CD4-positive, alpha-beta memory T cell (primary cell): ENCODE data around the gene PCF11. TPM values are rescaled to one million over a fixed set of nuclear protein-coding genes. Genes with fewer than 3 reads are reported as not detected.

Experiments used
- CTCF ChIA-PET: fragments of 350-600 bp; sonication (Branson Sonifier 250); formaldehyde crosslinking; loops from one replicate; lab custom pipeline; 2021; ENCODE audit warnings: inconsistent platforms; ENCODE audit not compliant: partially characterized antibody; lab: Charles Lee
- POLR2A ChIA-PET: fragments of 350-600 bp; sonication (Branson Sonifier 250); formaldehyde crosslinking; loops from one replicate; lab custom pipeline; 2021; ENCODE audit not compliant: partially characterized antibody; lab: Charles Lee
- DNase-seq, 5 donors: peaks; one replicate each; pipeline versions ENCODE4 v3.0.0 to v3.0.0-alpha.2; 2020 to 2022; ENCODE audit warnings: mixed read lengths in 1 of 5
- H3K27ac ChIP-seq: one replicate; pipeline ENCODE4 v1.7.0; 2013; ENCODE audit warnings: low read depth, low read length
- H3K27me3 ChIP-seq: 2 replicates; pipeline ENCODE4 v1.7.0; 2013; ENCODE audit warnings: mild to moderate bottlenecking, low read length, moderate library complexity; ENCODE audit not compliant: insufficient read depth
- H3K36me3 ChIP-seq: 2 replicates; pipeline ENCODE4 v1.7.0; 2013; ENCODE audit warnings: mild to moderate bottlenecking, low read length, moderate library complexity; ENCODE audit not compliant: insufficient read depth
- H3K4me1 ChIP-seq: 2 replicates; pipeline ENCODE4 v1.7.0; 2013; ENCODE audit warnings: mild to moderate bottlenecking, low read length, moderate library complexity; ENCODE audit not compliant: insufficient read depth
- H3K4me3 ChIP-seq, 2 donors: one replicate each; pipeline ENCODE4 v1.7.0; 2013; ENCODE audit warnings: low read length in 2 of 2, mild to moderate bottlenecking in 1 of 2
- H3K9me3 ChIP-seq, 2 donors: one replicate each; pipeline ENCODE4 v1.7.0; 2013; ENCODE audit warnings: low read length in 2 of 2, control low read depth in 1 of 2; ENCODE audit not compliant: control insufficient read depth in 1 of 2
- H3K27ac Mint-ChIP-seq, 7 donors: one replicate each; pipeline ENCODE4 v1.8.0; 2020 to 2021; ENCODE audit warnings: mixed read lengths in 7 of 7, mild to moderate bottlenecking in 6 of 7, inconsistent platforms in 3 of 7, moderate library complexity in 3 of 7
- H3K27me3 Mint-ChIP-seq, 2 donors: one replicate each; pipeline ENCODE4 v1.8.0; 2020 to 2021; ENCODE audit warnings: mixed read lengths in 2 of 2
- H3K36me3 Mint-ChIP-seq, 2 donors: one replicate each; pipeline ENCODE4 v1.8.0; 2020 to 2021; ENCODE audit warnings: mixed read lengths in 2 of 2, inconsistent platforms in 1 of 2, mild to moderate bottlenecking in 1 of 2
- H3K4me1 Mint-ChIP-seq, 4 donors: one replicate each; pipeline ENCODE4 v1.8.0; 2020 to 2021; ENCODE audit warnings: mixed read lengths in 4 of 4, mild to moderate bottlenecking in 1 of 4
- H3K4me3 Mint-ChIP-seq, 8 donors: one replicate each; pipeline ENCODE4 v1.8.0; 2020 to 2021; ENCODE audit warnings: mixed read lengths in 8 of 8, mild to moderate bottlenecking in 7 of 8, moderate library complexity in 6 of 8, inconsistent platforms in 3 of 8
- H3K9me3 Mint-ChIP-seq, 8 donors: one replicate each; pipeline ENCODE4 v1.8.0; 2020 to 2021; ENCODE audit warnings: mixed read lengths in 8 of 8, mild to moderate bottlenecking in 5 of 8, inconsistent platforms in 3 of 8, moderate library complexity in 1 of 8
- intact Hi-C: fragments of 100-400 bp; cut with micrococcal nuclease; formaldehyde crosslinking; loops from one replicate; pipeline ENCODE4 v1.15.1; 2023
- polyA plus RNA-seq, 2 donors: library from polyadenylated mRNA; unstranded; fragments of 300-500 nt; fragmentation: Illumina TruSeq; gene quantifications; one replicate each; pipeline ENCODE4 v1.2.3, GENCODE V29; 2021
- total RNA-seq, 2 experiments: library from RNA; stranded (reverse); gene quantifications; one replicate each; pipeline ENCODE4 v1.2.3, GENCODE V29; 2021

The PCF11 gene, protein sequence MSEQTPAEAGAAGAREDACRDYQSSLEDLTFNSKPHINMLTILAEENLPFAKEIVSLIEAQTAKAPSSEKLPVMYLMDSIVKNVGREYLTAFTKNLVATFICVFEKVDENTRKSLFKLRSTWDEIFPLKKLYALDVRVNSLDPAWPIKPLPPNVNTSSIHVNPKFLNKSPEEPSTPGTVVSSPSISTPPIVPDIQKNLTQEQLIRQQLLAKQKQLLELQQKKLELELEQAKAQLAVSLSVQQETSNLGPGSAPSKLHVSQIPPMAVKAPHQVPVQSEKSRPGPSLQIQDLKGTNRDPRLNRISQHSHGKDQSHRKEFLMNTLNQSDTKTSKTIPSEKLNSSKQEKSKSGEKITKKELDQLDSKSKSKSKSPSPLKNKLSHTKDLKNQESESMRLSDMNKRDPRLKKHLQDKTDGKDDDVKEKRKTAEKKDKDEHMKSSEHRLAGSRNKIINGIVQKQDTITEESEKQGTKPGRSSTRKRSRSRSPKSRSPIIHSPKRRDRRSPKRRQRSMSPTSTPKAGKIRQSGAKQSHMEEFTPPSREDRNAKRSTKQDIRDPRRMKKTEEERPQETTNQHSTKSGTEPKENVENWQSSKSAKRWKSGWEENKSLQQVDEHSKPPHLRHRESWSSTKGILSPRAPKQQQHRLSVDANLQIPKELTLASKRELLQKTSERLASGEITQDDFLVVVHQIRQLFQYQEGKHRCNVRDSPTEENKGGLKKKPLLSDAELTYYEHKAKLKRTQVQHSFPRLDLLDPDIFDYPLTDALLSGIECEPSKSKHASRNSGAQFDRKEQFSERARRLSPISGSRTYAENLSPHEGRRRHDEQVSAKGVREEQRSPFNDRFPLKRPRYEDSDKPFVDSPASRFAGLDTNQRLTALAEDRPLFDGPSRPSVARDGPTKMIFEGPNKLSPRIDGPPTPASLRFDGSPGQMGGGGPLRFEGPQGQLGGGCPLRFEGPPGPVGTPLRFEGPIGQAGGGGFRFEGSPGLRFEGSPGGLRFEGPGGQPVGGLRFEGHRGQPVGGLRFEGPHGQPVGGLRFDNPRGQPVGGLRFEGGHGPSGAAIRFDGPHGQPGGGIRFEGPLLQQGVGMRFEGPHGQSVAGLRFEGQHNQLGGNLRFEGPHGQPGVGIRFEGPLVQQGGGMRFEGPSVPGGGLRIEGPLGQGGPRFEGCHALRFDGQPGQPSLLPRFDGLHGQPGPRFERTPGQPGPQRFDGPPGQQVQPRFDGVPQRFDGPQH (N-terminal part only)
- total RNA-seq (100 to 1,000 TPM; 161 to 165 TPM), polyA plus RNA-seq (10 to 100 TPM; 11.6 to 41.9 TPM)

DNA sequence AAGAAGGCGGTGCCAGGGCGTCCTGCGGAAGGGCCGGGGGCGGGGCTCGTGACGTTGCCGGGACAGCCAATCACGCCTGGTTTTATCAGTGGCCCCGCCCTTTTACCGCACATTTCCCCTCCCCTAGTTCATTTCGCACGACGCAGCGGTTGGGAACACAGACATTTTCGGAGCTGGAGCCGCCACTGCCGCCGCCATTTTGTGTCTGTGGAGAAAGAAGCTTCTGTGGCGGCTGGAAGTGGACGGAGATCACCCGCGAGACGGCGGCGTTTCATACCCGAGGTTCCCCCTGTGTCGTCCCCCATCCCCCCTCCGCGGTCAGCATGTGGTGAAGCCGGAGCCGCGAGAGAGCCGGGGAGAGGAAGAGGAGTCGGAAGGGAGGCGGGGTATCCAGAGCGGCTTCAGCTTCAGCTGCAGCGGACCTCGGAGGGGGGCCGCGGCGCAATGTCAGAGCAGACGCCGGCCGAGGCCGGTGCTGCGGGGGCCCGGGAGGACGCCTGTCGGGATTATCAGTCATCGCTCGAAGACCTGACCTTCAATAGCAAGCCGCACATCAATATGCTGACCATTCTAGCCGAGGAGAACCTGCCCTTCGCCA is at the start of gene PCF11:
TSS of gene PCF11 (plus strand) at position 136 of the 598 bp plus-strand sequence. CDS start at position 445, 309 bp downstream.
- Histone ChIP-seq H3K27me3 (no peaks in the 10 kb centered on the region), H3K4me3 (peak within 1 kb of the TSS; percentile 94 to 100), H3K4me1 (peaks cover 30% of the 10 kb centered on the region), H3K27ac (peak within 1 kb of the TSS; percentile 98), H3K9me3 (no peaks in the 10 kb centered on the region), H3K36me3 (peaks cover 12% of the 10 kb centered on the region)
- Mint-ChIP-seq H3K4me3 (peak within 1 kb of the TSS; percentile 99 to 100 (median 100)), H3K27ac (peak within 1 kb of the TSS; percentile 99 to 100 (median 100)), H3K4me1 (peaks cover 24 to 52% (median 35%) of the 10 kb centered on the region in 4 donors), H3K27me3 (no peaks in the 10 kb centered on the region), H3K9me3 (peaks cover 0 to 3% (median 0%) of the 10 kb centered on the region in 8 donors), H3K36me3 (peaks cover 17 to 55% of the 10 kb centered on the region in 2 donors)
- ChIA-PET CTCF (interaction anchor here (0.9 to 3.2 kb wide), 13 partner anchors 9 to 256 kb away, joined by 3 to 18 read pairs (median 3); partner anchors contain the start of genes CCDC90B, DDIAS, PRCP and RAB30), POLR2A (interaction anchor here (0.8 to 7.1 kb wide), 42 partner anchors 8 to 290 kb away, joined by 3 to 188 read pairs (median 10); partner anchors contain the start of genes ANKRD42, CCDC90B, DDIAS and PRCP)
- DNase-seq: no peak
- intact Hi-C loops: loop anchor here (1.0 kb wide), 8 partner anchors 36 to 256 kb away; partner anchors contain the start of genes ANKRD42, CCDC90B, DDIAS and RAB30

DNA sequence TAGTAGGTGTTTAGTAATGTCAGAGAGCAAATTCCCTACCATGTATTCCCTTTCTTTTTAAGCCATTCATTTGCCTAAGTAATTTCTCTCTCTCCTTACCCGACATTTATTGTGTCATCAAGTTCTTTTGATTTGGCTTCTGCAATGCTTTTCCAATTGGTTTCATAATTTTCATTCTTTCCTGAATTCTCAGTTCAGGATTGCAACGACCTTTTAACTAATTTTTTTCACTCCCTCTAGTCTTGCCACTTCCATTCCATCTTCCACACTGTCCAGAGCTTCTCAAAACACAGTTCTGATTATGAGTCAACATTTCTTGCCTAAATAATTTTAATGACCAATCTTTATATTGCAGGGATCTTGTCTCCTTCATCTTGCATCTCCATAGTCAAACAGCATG is 44.0 kb upstream of the PCF11 start:
- H3K9me3 Mint-ChIP-seq: no peaks in the 10 kb centered on the region
- Histone ChIP-seq H3K4me1 (peaks cover 26% of the 10 kb centered on the region), H3K9me3 (no peaks in the 10 kb centered on the region), H3K27me3 (no peaks in the 10 kb centered on the region), H3K4me3 (no peak overlapping the region), H3K36me3 (no peaks in the 10 kb centered on the region), H3K27ac (no peak overlapping the region)
- POLR2A ChIA-PET: no interaction called here
- H3K27ac Mint-ChIP-seq: no peak overlapping the region
- no peak overlapping the region for H3K4me3 Mint-ChIP-seq
- H3K36me3 Mint-ChIP-seq: peaks cover 2 to 6% of the 10 kb centered on the region in 2 donors
- intact Hi-C loops: no loop called here
- peaks cover 17 to 30% (median 19%) of the 10 kb centered on the region in 4 donors for H3K4me1 Mint-ChIP-seq
- H3K27me3 Mint-ChIP-seq: peaks cover 0 to 1% of the 10 kb centered on the region in 2 donors
- DNase-seq: no peak
- CTCF ChIA-PET: no interaction called here

- no peak overlapping the region for H3K4me3 ChIP-seq
- CTCF ChIA-PET: interaction anchor here (1.1 kb wide), 1 partner anchor 41 kb away, joined by 3 read pairs; no protein-coding TSS in a partner anchor
- H3K4me3 Mint-ChIP-seq: peak overlapping the region in 6 of 8 donors; percentile 27 to 79 (median 59)
- H3K36me3 ChIP-seq: no peaks in the 10 kb centered on the region
- no peaks in the 10 kb centered on the region for H3K27me3 ChIP-seq
- H3K27ac ChIP-seq: no peak overlapping the region
- intact Hi-C loops: loop anchor here (5.0 kb wide), 1 partner anchor 43 kb away; the partner anchor contains the start of gene RAB30
- DNase-seq: no peak
- POLR2A ChIA-PET: interaction anchor here (6.8 kb wide), 1 partner anchor 43 kb away, joined by 92 read pairs; the partner anchor contains the start of gene PCF11
- no peaks in the 10 kb centered on the region for H3K9me3 ChIP-seq
- no peaks in the 10 kb centered on the region for H3K9me3 Mint-ChIP-seq
- peaks cover 0 to 1% of the 10 kb centered on the region in 2 donors for H3K27me3 Mint-ChIP-seq
- H3K4me1 Mint-ChIP-seq: peaks cover 29 to 49% (median 34%) of the 10 kb centered on the region in 4 donors
- H3K36me3 Mint-ChIP-seq: peaks cover 2 to 6% of the 10 kb centered on the region in 2 donors
- peak overlapping the region in 3 of 7 donors; percentile 1 to 84 (median 38) for H3K27ac Mint-ChIP-seq
- peaks cover 44% of the 10 kb centered on the region for H3K4me1 ChIP-seq
These were observed 41.9 kb upstream of the PCF11 start for GRCh38 chr11:83115026-83115425.

DNA sequence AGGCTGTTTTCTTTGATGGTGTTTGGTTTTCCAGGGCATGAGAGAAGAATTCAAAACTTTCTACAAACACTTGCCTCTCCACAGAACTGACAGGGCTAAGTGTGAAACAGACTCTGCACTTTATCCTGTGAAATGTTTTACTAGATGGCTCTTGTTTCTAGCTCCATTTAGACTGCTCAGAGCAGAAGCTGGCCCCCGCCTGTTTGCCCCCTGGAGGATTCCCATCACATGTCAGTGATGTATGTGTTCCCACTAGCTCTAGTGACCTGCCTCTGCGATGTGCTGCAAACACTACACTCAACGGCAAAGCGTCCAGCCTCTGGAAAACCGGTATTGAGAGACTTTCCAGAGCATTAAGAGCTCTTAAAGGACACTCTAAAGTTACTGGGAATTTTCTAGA is 41.4 kb upstream of the PCF11 start:
- H3K4me3 ChIP-seq: no peak overlapping the region
- no peaks in the 10 kb centered on the region for H3K9me3 ChIP-seq
- Mint-ChIP-seq H3K4me1 (peaks cover 33 to 54% (median 34%) of the 10 kb centered on the region in 4 donors), H3K4me3 (peak overlapping the region; percentile 25 to 81 (median 64)), H3K36me3 (peaks cover 2 to 6% of the 10 kb centered on the region in 2 donors), H3K27me3 (peaks cover 0 to 1% of the 10 kb centered on the region in 2 donors), H3K27ac (peak overlapping the region in 4 of 7 donors; percentile 54 to 84 (median 75)), H3K9me3 (no peaks in the 10 kb centered on the region)
- H3K4me1 ChIP-seq: peaks cover 44% of the 10 kb centered on the region
- no peaks in the 10 kb centered on the region for H3K36me3 ChIP-seq
- CTCF ChIA-PET: interaction anchor here (0.9 to 1.1 kb wide), 2 partner anchors 41 to 190 kb away, joined by 3 to 4 read pairs; no protein-coding TSS in a partner anchor
- DNase-seq: no peak
- POLR2A ChIA-PET: interaction anchor here (6.8 kb wide), 1 partner anchor 43 kb away, joined by 92 read pairs; the partner anchor contains the start of gene PCF11
- intact Hi-C loops: loop anchor here (5.0 kb wide), 1 partner anchor 43 kb away; the partner anchor contains the start of gene RAB30
- H3K27me3 ChIP-seq: no peaks in the 10 kb centered on the region
- no peak overlapping the region for H3K27ac ChIP-seq

- Mint-ChIP-seq H3K36me3 (peaks cover 1 to 2% of the 10 kb centered on the region in 2 donors), H3K27me3 (peaks cover 0 to 1% of the 10 kb centered on the region in 2 donors), H3K27ac (peak overlapping the region in 6 of 7 donors; percentile 20 to 97 (median 70)), H3K4me1 (peaks cover 34 to 60% (median 36%) of the 10 kb centered on the region in 4 donors), H3K9me3 (no peaks in the 10 kb centered on the region), H3K4me3 (peak overlapping the region; percentile 49 to 95 (median 78))
- no peaks in the 10 kb centered on the region for H3K27me3 ChIP-seq
- H3K27ac ChIP-seq: no peak overlapping the region
- DNase-seq: no peak
- no peaks in the 10 kb centered on the region for H3K9me3 ChIP-seq
- CTCF ChIA-PET: interaction anchor here (0.9 to 1.1 kb wide), 3 partner anchors 40 to 190 kb away, joined by 3 to 4 read pairs (median 3); partner anchors contain the start of gene PCF11
- no peaks in the 10 kb centered on the region for H3K36me3 ChIP-seq
- H3K4me3 ChIP-seq: no peak overlapping the region
- POLR2A ChIA-PET: interaction anchor here (6.8 kb wide), 1 partner anchor 42 kb away, joined by 92 read pairs; the partner anchor contains the start of gene PCF11
- peaks cover 49% of the 10 kb centered on the region for H3K4me1 ChIP-seq
- intact Hi-C loops: loop anchor here (1.0 to 5.0 kb wide), 2 partner anchors 44 to 77 kb away; partner anchors contain the start of genes ANKRD42 and RAB30
These were observed 40.8 kb upstream of the PCF11 start for GRCh38 chr11:83116015-83116641.
